ENCODE results near the gene ZFR2. TPM values are rescaled to one million over a fixed set of nuclear protein-coding genes. Genes with fewer than 3 reads are reported as not detected.

ZFR2 gene
- total and polyA plus RNA-seq, 4 experiments from 2014 or later: 1.2 to 4.1 (median 3.5) TPM

- Mint-ChIP-seq H3K9me3 (peaks cover 0 to 3% (median 0%) of the 10 kb centered on the region in 8 donors), H3K36me3 (no peaks in the 10 kb centered on the region), H3K27ac (peak overlapping the region in 1 of 7 donors; percentile 65), H3K4me1 (peaks cover 13 to 47% (median 26%) of the 10 kb centered on the region in 4 donors), H3K27me3 (no peaks in the 10 kb centered on the region), H3K4me3 (no peak overlapping the region)
- DNase-seq: peak in 1 of 5 donors; percentile 32
- Histone ChIP-seq H3K27me3 (ENCODE audit: insufficient read depth, low read length) (no peaks in the 10 kb centered on the region), H3K9me3 (ENCODE audit: control insufficient read depth in 1 of 2, low read length in 2 of 2) (no peaks in the 10 kb centered on the region), H3K36me3 (ENCODE audit: insufficient read depth, low read length) (no peaks in the 10 kb centered on the region), H3K27ac (ENCODE audit: low read depth, low read length) (no peak overlapping the region), H3K4me1 (ENCODE audit: insufficient read depth, low read length) (peaks cover 18% of the 10 kb centered on the region), H3K4me3 (ENCODE audit: low read length in 2 of 2) (no peak overlapping the region)
- intact Hi-C loops (cut with micrococcal nuclease): no loop called here
- ChIA-PET CTCF (ENCODE audit: partially characterized antibody) (interaction anchor here (1.5 kb wide), 1 partner anchor 10 kb away, joined by 3 read pairs; no protein-coding TSS in a partner anchor), POLR2A (ENCODE audit: partially characterized antibody) (no interaction called here)
These were observed 60.3 kb downstream of the ZFR2 start for GRCh38 chr19:3808420-3809143.

- Histone ChIP-seq H3K4me3 (ENCODE audit: low read length in 2 of 2) (no peak overlapping the region), H3K4me1 (ENCODE audit: insufficient read depth, low read length) (peaks cover 9% of the 10 kb centered on the region), H3K27ac (ENCODE audit: low read depth, low read length) (no peak overlapping the region), H3K27me3 (ENCODE audit: insufficient read depth, low read length) (no peaks in the 10 kb centered on the region), H3K9me3 (ENCODE audit: control insufficient read depth in 1 of 2, low read length in 2 of 2) (no peaks in the 10 kb centered on the region), H3K36me3 (ENCODE audit: insufficient read depth, low read length) (no peaks in the 10 kb centered on the region)
- DNase-seq: no peak
- intact Hi-C loops (cut with micrococcal nuclease): no loop called here
- POLR2A ChIA-PET (ENCODE audit: partially characterized antibody): no interaction called here
- Mint-ChIP-seq H3K4me1 (peaks cover 8 to 42% (median 20%) of the 10 kb centered on the region in 4 donors), H3K27me3 (no peaks in the 10 kb centered on the region), H3K9me3 (peaks cover 0 to 3% (median 0%) of the 10 kb centered on the region in 8 donors), H3K27ac (peak overlapping the region in 2 of 7 donors; percentile 56 to 85), H3K4me3 (peak overlapping the region in 1 of 8 donors; percentile 32), H3K36me3 (no peaks in the 10 kb centered on the region)
- CTCF ChIA-PET (ENCODE audit: partially characterized antibody): no interaction called here
These were observed 61.1 kb downstream of the ZFR2 start for GRCh38 chr19:3807574-3808354.

GRCh38 chr19:3807131-3807480, 61.7 kb downstream of the ZFR2 start:
- POLR2A ChIA-PET (ENCODE audit: partially characterized antibody): no interaction called here
- H3K4me3 ChIP-seq (ENCODE audit: low read length in 2 of 2): no peak overlapping the region
- intact Hi-C loops (cut with micrococcal nuclease): no loop called here

GRCh38 chr19:3805859-3806258, 63.0 kb downstream of the ZFR2 start:
- peak in 1 of 5 donors; percentile 11 for DNase-seq
- H3K36me3 ChIP-seq (ENCODE audit: insufficient read depth, low read length): no peaks in the 10 kb centered on the region
- H3K9me3 Mint-ChIP-seq: peaks cover 0 to 2% (median 0%) of the 10 kb centered on the region in 8 donors
- no peak overlapping the region for H3K4me3 ChIP-seq (ENCODE audit: low read length in 2 of 2)
- no peaks in the 10 kb centered on the region for H3K36me3 Mint-ChIP-seq
- no peaks in the 10 kb centered on the region for H3K27me3 Mint-ChIP-seq
- intact Hi-C loops (cut with micrococcal nuclease): no loop called here
- H3K27ac ChIP-seq (ENCODE audit: low read depth, low read length): no peak overlapping the region
- H3K27me3 ChIP-seq (ENCODE audit: insufficient read depth, low read length): no peaks in the 10 kb centered on the region
- H3K4me1 ChIP-seq (ENCODE audit: insufficient read depth, low read length): peaks cover 11% of the 10 kb centered on the region
- peak overlapping the region in 1 of 7 donors; percentile 69 for H3K27ac Mint-ChIP-seq
- CTCF ChIA-PET (ENCODE audit: partially characterized antibody): interaction anchor here (1.3 kb wide), 1 partner anchor 16 kb away, joined by 3 read pairs; no protein-coding TSS in a partner anchor
- H3K4me1 Mint-ChIP-seq: peaks cover 9 to 44% (median 21%) of the 10 kb centered on the region in 4 donors
- POLR2A ChIA-PET (ENCODE audit: partially characterized antibody): interaction anchor here (0.6 to 0.9 kb wide), 3 partner anchors 21 to 1187 kb away, joined by 3 read pairs; no protein-coding TSS in a partner anchor
- no peaks in the 10 kb centered on the region for H3K9me3 ChIP-seq (ENCODE audit: control insufficient read depth in 1 of 2, low read length in 2 of 2)
- no peak overlapping the region for H3K4me3 Mint-ChIP-seq

More at GRCh38 chr19:3807131-3807480, 61.7 kb downstream of the ZFR2 start:
- Histone ChIP-seq H3K36me3 (ENCODE audit: insufficient read depth, low read length) (no peaks in the 10 kb centered on the region), H3K27me3 (ENCODE audit: insufficient read depth, low read length) (no peaks in the 10 kb centered on the region), H3K27ac (ENCODE audit: low read depth, low read length) (no peak overlapping the region), H3K4me1 (ENCODE audit: insufficient read depth, low read length) (peaks cover 3% of the 10 kb centered on the region), H3K9me3 (ENCODE audit: control insufficient read depth in 1 of 2, low read length in 2 of 2) (no peaks in the 10 kb centered on the region)
- Mint-ChIP-seq H3K4me3 (no peak overlapping the region), H3K36me3 (no peaks in the 10 kb centered on the region), H3K4me1 (peaks cover 3 to 36% (median 16%) of the 10 kb centered on the region in 4 donors), H3K27me3 (no peaks in the 10 kb centered on the region), H3K27ac (peak overlapping the region in 1 of 7 donors; percentile 68), H3K9me3 (no peaks in the 10 kb centered on the region)
- CTCF ChIA-PET (ENCODE audit: partially characterized antibody): no interaction called here
- DNase-seq: peak in 1 of 5 donors; percentile 16

GRCh38 chr19:3804429-3804828, 64.4 kb downstream of the ZFR2 start:
- H3K4me1 Mint-ChIP-seq: peaks cover 11 to 45% (median 23%) of the 10 kb centered on the region in 4 donors
- intact Hi-C loops (cut with micrococcal nuclease): no loop called here
- no peaks in the 10 kb centered on the region for H3K36me3 Mint-ChIP-seq

GRCh38 chr19:3803986-3804385, 64.9 kb downstream of the ZFR2 start:
- CTCF ChIA-PET (ENCODE audit: partially characterized antibody): interaction anchor here (1.6 kb wide), 1 partner anchor 18 kb away, joined by 5 read pairs; no protein-coding TSS in a partner anchor

More at GRCh38 chr19:3804429-3804828, 64.4 kb downstream of the ZFR2 start:
- H3K4me3 ChIP-seq (ENCODE audit: low read length in 2 of 2): no peak overlapping the region
- POLR2A ChIA-PET (ENCODE audit: partially characterized antibody): no interaction called here
- no peaks in the 10 kb centered on the region for H3K9me3 ChIP-seq (ENCODE audit: control insufficient read depth in 1 of 2, low read length in 2 of 2)
- H3K36me3 ChIP-seq (ENCODE audit: insufficient read depth, low read length): no peaks in the 10 kb centered on the region
- DNase-seq: no peak
- H3K9me3 Mint-ChIP-seq: peaks cover 0 to 2% (median 0%) of the 10 kb centered on the region in 8 donors
- peaks cover 11% of the 10 kb centered on the region for H3K4me1 ChIP-seq (ENCODE audit: insufficient read depth, low read length)
- no peak overlapping the region for H3K27ac Mint-ChIP-seq
- no peak overlapping the region for H3K4me3 Mint-ChIP-seq
- H3K27ac ChIP-seq (ENCODE audit: low read depth, low read length): no peak overlapping the region
- no peaks in the 10 kb centered on the region for H3K27me3 Mint-ChIP-seq
- H3K27me3 ChIP-seq (ENCODE audit: insufficient read depth, low read length): no peaks in the 10 kb centered on the region
- CTCF ChIA-PET (ENCODE audit: partially characterized antibody): interaction anchor here (1.6 kb wide), 1 partner anchor 17 kb away, joined by 5 read pairs; no protein-coding TSS in a partner anchor

More at GRCh38 chr19:3803986-3804385, 64.9 kb downstream of the ZFR2 start:
- H3K4me3 ChIP-seq (ENCODE audit: low read length in 2 of 2): no peak overlapping the region
- intact Hi-C loops (cut with micrococcal nuclease): no loop called here
- no peaks in the 10 kb centered on the region for H3K36me3 ChIP-seq (ENCODE audit: insufficient read depth, low read length)
- POLR2A ChIA-PET (ENCODE audit: partially characterized antibody): interaction anchor here (0.6 kb wide), 1 partner anchor 1945 kb away, joined by 3 read pairs; no protein-coding TSS in a partner anchor
- no peak for DNase-seq
- Mint-ChIP-seq H3K4me1 (peaks cover 14 to 49% (median 27%) of the 10 kb centered on the region in 4 donors), H3K27me3 (no peaks in the 10 kb centered on the region), H3K4me3 (peak overlapping the region in 1 of 8 donors; percentile 52), H3K36me3 (no peaks in the 10 kb centered on the region), H3K9me3 (peaks cover 0 to 2% (median 0%) of the 10 kb centered on the region in 8 donors), H3K27ac (peak overlapping the region in 3 of 7 donors; percentile 61 to 85 (median 66))
- no peaks in the 10 kb centered on the region for H3K27me3 ChIP-seq (ENCODE audit: insufficient read depth, low read length)
- H3K9me3 ChIP-seq (ENCODE audit: control insufficient read depth in 1 of 2, low read length in 2 of 2): no peaks in the 10 kb centered on the region
- peaks cover 16% of the 10 kb centered on the region for H3K4me1 ChIP-seq (ENCODE audit: insufficient read depth, low read length)
- H3K27ac ChIP-seq (ENCODE audit: low read depth, low read length): no peak overlapping the region
